GM12801 (cell line): ENCODE data around the gene AMZ1.

Experiments used
- TF ChIP-seq, protein P1 (sequence below): IDR thresholded peaks from one replicate; pipeline ENCODE4 v1.5.1; 2011; ENCODE audit warnings: control low read depth; ENCODE audit not compliant: insufficient read length; ENCODE audit errors: extremely low read depth

AMZ1 gene, protein sequence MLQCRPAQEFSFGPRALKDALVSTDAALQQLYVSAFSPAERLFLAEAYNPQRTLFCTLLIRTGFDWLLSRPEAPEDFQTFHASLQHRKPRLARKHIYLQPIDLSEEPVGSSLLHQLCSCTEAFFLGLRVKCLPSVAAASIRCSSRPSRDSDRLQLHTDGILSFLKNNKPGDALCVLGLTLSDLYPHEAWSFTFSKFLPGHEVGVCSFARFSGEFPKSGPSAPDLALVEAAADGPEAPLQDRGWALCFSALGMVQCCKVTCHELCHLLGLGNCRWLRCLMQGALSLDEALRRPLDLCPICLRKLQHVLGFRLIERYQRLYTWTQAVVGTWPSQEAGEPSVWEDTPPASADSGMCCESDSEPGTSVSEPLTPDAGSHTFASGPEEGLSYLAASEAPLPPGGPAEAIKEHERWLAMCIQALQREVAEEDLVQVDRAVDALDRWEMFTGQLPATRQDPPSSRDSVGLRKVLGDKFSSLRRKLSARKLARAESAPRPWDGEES

DNA sequence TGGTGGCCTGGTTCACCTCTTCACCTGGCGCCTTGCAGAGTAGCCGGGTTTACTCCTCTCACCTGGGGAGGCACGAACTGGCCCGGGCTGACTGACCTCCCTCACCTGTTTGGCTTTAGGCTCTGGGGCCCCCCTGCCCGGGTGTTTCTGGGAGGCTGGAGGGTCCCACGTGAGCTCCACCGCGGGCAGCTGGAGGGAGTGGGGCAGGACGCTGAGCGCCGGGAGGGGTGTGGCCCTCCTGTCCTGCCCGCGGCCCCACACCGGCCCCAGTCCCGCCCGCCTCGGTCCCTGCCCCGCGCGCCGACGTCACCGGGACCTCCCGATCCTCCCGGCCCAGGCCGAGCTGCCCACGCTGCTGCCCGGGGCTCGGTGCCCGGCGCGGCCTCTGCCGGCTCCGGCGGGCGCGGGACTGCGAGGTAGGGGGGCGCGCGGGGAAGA is at the start of gene AMZ1:
Gene AMZ1, plus strand, starts transcription at position 322 of the 438 bp plus-strand sequence. CDS start 12,250 bp downstream, outside the sequence.
- TF ChIP-seq, protein P1, sequence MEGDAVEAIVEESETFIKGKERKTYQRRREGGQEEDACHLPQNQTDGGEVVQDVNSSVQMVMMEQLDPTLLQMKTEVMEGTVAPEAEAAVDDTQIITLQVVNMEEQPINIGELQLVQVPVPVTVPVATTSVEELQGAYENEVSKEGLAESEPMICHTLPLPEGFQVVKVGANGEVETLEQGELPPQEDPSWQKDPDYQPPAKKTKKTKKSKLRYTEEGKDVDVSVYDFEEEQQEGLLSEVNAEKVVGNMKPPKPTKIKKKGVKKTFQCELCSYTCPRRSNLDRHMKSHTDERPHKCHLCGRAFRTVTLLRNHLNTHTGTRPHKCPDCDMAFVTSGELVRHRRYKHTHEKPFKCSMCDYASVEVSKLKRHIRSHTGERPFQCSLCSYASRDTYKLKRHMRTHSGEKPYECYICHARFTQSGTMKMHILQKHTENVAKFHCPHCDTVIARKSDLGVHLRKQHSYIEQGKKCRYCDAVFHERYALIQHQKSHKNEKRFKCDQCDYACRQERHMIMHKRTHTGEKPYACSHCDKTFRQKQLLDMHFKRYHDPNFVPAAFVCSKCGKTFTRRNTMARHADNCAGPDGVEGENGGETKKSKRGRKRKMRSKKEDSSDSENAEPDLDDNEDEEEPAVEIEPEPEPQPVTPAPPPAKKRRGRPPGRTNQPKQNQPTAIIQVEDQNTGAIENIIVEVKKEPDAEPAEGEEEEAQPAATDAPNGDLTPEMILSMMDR: no peak

DNA sequence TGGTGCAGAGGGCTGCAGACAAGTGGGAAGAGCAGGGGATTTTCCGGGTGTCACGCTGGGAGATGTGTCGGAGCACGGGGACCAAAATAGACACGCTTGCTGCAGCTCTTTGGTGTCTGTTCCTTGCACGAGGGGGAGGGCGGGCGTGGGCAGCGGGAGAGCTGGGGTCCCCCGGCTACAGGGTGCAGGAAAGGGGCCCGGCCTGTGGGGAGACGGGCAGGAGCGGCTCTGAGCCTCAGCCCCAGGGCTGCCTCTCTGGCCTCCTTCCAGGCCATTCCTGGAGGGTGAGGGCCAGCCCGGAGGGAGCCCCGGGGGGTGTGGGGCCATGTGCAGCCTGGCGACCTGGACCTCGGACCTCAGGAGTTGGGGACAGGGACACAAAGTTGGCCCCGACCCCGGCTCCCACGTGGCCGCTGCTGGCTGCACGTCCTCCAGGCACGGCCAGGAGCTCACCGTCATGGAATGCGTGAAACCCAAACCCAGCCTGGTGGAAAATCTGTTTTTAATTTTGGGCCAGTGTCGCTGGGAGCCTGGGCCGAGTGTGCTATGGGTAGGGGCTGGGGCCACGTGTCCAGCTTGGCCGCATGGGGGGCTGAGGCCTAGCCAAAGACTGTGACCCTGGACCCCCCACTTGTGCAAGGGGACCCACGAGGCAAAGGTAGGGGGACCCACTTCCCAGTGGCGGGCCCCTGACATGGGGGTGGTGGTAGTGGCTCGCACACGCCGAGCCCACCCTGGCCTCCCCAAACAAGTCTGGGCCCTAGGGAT is 49.6 kb upstream of the AMZ1 start:
- TF ChIP-seq, protein P1: no peak

DNA sequence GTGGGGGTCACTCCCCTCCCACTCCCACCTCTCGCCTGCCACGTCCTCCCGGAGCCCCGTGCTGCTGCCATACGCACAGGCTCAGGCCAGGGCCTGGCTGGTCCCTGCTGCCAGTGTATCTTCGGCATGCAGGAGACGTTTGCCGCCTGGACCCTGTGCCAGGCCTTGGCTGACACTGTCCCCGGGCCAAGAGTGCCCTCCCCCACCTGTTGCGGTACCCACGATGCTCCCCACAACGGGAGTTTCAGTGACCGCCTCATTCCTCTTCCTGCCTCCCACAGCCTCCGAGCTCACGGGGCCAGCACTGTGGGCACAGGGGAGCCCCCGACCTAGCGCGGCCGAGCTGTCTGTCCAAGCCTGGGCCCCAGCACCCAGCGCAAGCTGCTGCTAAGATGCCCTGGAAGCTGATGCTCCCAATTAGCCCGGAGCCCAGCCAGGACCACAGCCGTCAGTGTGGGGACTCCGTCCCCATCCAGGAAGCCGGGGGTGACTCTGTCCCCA is 48.8 kb upstream of the AMZ1 start:
- TF ChIP-seq, protein P1: no peak

DNA sequence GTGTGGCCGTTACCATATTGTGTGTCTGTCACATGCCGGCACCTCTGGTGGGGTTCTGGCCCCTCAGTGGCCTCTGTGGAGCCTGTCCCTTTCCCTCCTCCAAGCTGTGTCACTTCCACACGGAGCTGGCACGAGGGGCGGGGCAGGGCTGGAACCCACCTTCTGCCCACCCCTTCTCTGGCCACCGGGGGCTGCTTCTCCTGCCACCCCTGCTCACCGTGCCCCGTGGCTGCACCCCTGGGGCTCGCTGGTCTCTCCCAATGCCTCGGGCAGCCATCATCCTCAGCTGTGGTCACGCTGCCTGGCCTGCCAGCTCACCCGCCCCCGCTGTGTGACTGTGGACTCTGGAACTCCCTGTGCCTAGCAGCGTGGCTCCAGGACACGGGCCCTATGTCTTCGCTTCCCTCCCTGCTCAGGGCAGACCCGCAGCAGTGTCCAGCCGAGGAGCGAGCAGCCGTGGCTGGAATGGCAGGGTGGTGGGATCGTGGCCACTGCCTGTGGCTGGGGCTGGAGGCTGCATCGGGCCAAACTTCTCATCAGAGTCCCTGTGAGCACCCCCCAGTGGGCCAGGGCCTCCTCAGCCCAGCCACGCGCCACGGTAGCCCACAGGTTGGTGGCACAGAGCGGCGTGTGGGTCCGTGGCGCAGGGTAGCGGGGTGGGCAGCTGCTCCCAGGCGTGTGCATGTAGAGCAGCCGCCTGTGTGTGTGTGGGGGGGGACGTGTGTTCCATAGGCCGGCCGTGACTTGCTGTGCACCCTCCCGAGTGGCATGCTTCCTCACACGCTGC is 48.1 kb upstream of the AMZ1 start:
- TF ChIP-seq, protein P1: no peak

DNA sequence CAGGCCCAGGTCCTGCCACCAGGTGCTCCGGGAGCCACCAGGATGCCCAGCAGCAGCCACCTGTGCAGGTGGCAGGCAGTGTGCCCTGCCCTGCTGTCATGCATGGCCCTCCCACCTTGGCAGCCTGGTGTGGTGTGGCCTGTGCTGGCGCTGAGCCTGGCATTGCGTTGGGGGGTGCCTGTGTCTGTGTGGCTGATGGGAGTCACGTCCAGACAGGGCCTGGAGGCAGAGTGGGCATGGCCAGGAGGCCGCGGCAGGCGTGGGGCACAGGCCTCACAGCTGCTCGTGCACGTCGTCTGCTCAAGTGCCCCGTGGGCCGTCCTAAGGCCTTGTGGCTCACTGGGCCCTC is 47.5 kb upstream of the AMZ1 start:
- TF ChIP-seq, protein P1: no peak

DNA sequence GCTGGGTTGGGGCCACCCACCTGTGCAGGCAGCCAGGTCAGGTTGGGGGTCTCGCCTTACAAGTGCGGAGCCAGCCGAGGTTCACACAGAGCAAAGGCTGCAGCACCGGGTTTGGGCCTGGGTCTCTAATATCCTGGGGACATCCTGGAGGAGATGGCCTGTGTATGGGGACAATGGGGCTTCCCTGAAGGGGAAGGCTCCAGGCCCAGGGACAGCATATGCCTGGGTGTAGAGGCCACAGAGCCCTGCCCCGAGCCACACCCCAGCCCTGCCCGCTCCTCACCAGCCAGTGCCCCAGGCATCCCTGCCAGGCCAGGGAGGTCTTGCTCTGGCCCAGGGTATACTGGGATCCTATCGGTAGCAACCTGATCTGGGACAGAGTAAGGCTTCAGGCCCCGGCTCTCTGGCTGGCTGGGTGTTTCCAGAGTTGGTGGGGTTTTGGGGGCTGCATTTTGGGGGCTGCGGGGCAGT is 47.1 kb upstream of the AMZ1 start:
- TF ChIP-seq, protein P1: no peak
